NT2/D1 (cell line): ENCODE results near the gene C9orf43.

Experiments used
- YY1 ChIP-seq: IDR thresholded peaks from 2 replicates; pipeline ENCODE4 v1.6.1; 2011; ENCODE audit not compliant: insufficient read length, insufficient read depth
- ZNF274 ChIP-seq: IDR thresholded peaks from 2 replicates; pipeline ENCODE4 v1.6.1; 2011; ENCODE audit warnings: mild to moderate bottlenecking, low read depth, low read length

- no peak for TF ChIP-seq YY1
- no peak for TF ChIP-seq ZNF274
Measured at GRCh38 chr9:113390192-113390960, 20.2 kb upstream of the C9orf43 start.
